Left lobe of liver (tissue), 2 donors: ENCODE measurements around the gene MRPS26. TPM values are rescaled to one million over a fixed set of nuclear protein-coding genes. Genes with fewer than 3 reads are reported as not detected.
"Not testable (repeated sequence)": the region's sequence is repeated elsewhere in the genome, so short reads cannot be mapped to it uniquely, and the experiment has no call there.

Source experiments
- ATAC-seq: fragments of 200-7000 bp; cut with Tn5 transposase; one replicate; pipeline ENCODE4 v1.9.1; 2020; ENCODE audit warnings: mild to moderate bottlenecking, moderate library complexity
- DNase-seq: peaks from one replicate; pipeline ENCODE4 v3.0.0-alpha.2; 2020; ENCODE audit warnings: low spot score
- total RNA-seq: library from RNA; stranded (reverse); gene quantifications from one replicate; pipeline ENCODE4 v1.2.1, GENCODE V29; 2021
- donor health status: DM: no; HTN: no; CAD: no; lungs with moderate emphysema.
- donor health status: DM: no; HTN: yes; CAD: no.

The MRPS26 gene
- total RNA-seq = 48.3 TPM

DNA sequence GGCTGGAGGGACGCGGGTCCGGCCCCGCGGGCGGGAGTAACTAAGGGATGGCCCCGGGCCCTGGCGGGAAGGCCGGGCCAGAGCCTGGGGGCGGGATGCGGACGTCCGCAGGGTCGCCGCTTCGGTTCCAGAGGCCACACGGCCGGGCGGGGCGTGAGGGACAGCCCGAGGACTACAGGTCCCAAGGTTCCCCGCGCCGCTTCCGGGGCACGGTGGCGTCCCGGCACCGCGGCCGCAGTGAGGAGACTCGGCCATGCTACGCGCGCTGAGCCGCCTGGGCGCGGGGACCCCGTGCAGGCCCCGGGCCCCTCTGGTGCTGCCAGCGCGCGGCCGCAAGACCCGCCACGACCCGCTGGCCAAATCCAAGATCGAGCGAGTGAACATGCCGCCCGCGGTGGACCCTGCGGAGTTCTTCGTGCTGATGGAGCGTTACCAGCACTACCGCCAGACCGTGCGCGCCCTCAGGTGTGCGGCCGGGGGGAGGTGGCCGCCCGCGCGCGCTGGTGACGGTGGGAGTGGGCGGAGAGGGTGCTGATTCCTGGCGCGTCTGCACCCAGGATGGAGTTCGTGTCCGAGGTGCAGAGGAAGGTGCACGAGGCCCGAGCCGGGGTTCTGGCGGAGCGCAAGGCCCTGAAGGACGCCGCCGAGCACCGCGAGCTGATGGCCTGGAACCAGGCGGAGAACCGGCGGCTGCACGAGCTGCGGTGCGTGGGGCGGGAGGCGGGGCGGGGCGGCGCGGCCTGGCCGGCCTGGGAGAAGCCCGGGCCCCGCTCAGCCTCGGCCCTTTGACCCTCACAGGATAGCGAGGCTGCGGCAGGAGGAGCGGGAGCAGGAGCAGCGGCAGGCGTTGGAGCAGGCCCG lies at the start of gene MRPS26:
Gene MRPS26, plus strand, starts transcription at position 237 of the 861 bp plus-strand sequence. Its CDS starts 17 bp downstream, at position 254.
- ATAC-seq (peak; percentile 85), DNase-seq (peak; percentile 95)

GRCh38 chr20:2998728-2999127 lies 47.1 kb upstream of the MRPS26 start:
- DNase-seq (no peak), ATAC-seq (no peak)

DNA sequence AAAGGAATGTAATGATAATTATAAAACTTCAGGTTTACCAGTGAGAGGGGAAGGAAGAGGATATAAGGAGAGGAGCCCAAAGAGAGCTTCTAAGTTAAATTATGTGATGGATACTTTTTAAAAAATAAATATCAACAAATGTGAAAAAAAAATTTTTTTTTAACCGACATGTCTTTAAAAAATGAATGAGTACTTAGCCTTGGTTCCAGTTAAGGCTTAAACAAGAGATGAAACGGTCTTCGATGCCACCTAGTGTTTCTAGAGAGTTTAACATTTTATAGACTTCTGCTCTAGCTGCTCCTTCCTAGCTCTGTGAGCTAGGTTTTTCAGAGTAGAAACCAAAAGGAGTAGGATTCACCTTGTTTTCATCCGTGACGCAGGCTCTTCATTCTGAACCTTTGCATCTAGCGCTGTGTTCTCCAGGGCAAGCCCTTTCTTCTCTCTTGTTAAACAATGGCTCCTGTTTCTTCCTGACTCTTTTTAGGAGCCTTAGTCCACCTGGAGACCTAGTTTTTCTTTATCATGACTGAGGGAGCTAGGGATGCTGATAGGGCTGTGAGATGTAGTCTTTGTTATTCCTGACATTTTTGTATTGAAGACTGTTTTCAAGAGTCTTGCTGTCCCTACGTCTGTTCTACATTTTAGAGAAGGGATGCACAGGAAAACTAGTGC lies 44.9 kb upstream of the MRPS26 start:
- DNase-seq = no peak
- peak; percentile 89 for ATAC-seq

- ATAC-seq (no peak), DNase-seq (no peak)
Measured at GRCh38 chr20:3003416-3003815, 42.4 kb upstream of the MRPS26 start.

- no peak for ATAC-seq
- DNase-seq = no peak
Measured at GRCh38 chr20:3010985-3011723, 34.7 kb upstream of the MRPS26 start.

- DNase-seq = no peak
- ATAC-seq = no peak
Measured at GRCh38 chr20:3011752-3012151, 34.1 kb upstream of the MRPS26 start.

GRCh38 chr20:3013771-3014170 lies 32.1 kb upstream of the MRPS26 start:
- no peak for ATAC-seq
- no peak for DNase-seq

- DNase-seq (no peak), ATAC-seq (no peak)
Measured at GRCh38 chr20:3014179-3014578, 31.7 kb upstream of the MRPS26 start.

- DNase-seq (no peak), ATAC-seq (no peak)
Measured at GRCh38 chr20:3014662-3015061, 31.2 kb upstream of the MRPS26 start.

GRCh38 chr20:3015302-3015701 lies 30.6 kb upstream of the MRPS26 start:
- not testable (repeated sequence) for ATAC-seq, DNase-seq

GRCh38 chr20:3021327-3021726 lies 24.5 kb upstream of the MRPS26 start:
- no peak for ATAC-seq
- DNase-seq = no peak

GRCh38 chr20:3021777-3022176 lies 24.1 kb upstream of the MRPS26 start:
- ATAC-seq (no peak), DNase-seq (no peak)

- not testable (repeated sequence) for DNase-seq, ATAC-seq
Measured at GRCh38 chr20:3022559-3023490, 23.0 kb upstream of the MRPS26 start.

- DNase-seq (no peak), ATAC-seq (no peak)
Measured at GRCh38 chr20:3027987-3028386, 17.9 kb upstream of the MRPS26 start.

DNA sequence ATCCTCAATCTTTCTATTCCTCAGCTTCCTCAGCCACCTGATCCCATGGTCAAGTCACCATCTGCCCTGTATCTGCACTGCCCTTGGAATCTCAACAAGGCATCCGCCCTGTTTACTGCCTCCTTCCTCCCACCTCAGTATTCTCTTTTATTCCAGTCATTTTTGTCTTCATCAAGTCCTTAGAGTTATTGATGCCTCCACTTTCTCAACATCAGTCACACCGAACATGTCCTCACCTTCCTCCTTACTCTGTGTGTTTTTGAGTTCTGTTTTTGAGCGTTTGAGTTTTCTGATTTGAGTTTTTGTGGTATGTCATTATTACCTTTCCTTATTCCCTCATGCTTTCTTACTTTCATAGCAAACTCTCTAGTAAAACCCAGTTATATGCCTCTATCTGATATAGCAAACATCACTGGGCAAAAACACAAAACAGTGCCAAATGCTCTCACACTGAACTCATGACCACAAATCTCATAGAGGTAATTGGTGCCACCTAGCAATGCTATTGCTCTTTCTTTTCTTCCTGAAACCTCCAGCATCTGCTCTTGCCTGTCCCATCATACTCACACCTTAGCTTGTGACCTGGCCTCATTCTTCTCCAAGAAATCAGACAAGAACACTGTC lies 14.2 kb upstream of the MRPS26 start:
- ATAC-seq = no peak

GRCh38 chr20:3032624-3033023 lies 13.2 kb upstream of the MRPS26 start:
- ATAC-seq (peak; percentile 58), DNase-seq (no peak)

More for the DNA sequence above, 14.2 kb upstream of the MRPS26 start:
- no peak for DNase-seq

DNA sequence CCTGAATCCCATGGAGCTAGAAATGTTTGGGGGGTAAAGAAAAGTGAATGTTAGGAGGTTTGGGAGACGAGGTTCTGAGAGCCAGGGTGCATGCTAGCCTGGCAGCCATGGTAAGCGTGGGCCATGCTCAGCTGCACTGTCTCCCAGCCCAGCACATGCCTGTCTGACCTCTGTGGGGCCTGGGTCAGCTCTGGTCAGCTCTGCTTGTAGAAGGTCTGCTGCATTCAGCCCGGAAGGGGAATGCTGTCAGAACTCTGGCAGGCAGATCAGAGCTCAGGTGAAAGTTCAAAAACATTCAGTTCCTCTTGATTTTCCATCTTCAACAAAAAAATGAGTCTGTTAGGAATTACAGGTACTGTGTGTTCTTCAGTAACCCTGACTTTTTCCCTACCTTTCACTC lies 8.2 kb upstream of the MRPS26 start:
- peak; percentile 65 for ATAC-seq
- peak; percentile 61 for DNase-seq

- ATAC-seq (no peak), DNase-seq (no peak)
Measured at GRCh38 chr20:3038454-3038853, 7.4 kb upstream of the MRPS26 start.

- no peak for ATAC-seq
- no peak for DNase-seq
Measured at GRCh38 chr20:3039426-3039825, 6.4 kb upstream of the MRPS26 start.

DNA sequence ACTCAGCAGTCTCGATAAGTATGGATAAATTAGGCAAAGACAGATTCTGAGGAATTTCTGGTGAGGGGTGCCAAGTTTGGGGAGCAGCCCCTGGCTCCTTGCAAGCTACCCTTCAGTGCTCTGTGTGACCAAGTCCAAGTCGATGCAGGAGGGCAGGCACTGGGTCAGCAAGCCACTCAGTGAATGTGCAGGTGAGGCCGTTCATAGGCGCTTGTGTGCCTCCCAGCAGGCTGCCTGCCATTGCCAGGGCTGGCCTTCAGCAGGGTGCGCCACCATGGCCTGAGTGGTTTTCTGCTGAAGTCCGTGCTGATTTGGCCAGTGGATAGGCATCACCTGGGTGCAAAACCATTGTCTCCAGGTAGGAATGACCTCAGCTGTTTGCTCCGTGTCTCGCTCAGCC lies 5.8 kb upstream of the MRPS26 start:
- DNase-seq (no peak), ATAC-seq (no peak)
